NCI-H82 treated with DMSO at 0.1 percent for 48 hours (cell line): ENCODE data around the gene SOAT1.

Experiments used
- DNase-seq: peaks from one replicate; lab custom pipeline; 2025; ENCODE audit not compliant: unreplicated experiment; lab: John Stamatoyannopoulos, UW

SOAT1 gene

DNA sequence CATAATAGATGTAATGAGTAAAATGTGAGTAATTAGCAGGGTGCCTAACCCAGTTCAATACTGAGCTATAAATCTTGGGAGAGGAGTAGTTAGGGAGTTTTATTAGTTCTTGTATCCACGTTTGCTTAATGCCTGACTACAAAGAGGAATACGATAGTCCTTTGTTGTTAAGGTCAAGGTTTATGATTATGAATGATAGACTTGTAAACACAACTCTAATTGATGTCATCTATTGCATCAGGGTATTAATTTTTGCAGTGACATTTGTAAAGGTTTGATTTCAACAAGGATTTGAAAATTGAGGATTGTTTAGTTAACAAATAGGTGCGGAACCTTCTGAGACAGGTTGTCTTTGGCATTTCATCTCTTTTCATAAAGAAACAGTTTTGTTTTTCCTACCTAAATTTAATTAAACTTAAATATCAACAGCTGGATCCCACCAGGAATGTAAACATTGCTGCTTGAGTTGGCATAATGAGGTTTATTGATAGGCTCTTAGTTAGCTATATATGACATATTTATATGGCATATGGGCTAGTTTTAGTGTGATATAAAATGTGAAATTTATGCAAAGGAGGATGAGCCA is 9.7 kb downstream of the SOAT1 start:
- DNase-seq = no peak

GRCh38 chr1:179305450-179305849 is 11.9 kb downstream of the SOAT1 start:
- no peak for DNase-seq

DNA sequence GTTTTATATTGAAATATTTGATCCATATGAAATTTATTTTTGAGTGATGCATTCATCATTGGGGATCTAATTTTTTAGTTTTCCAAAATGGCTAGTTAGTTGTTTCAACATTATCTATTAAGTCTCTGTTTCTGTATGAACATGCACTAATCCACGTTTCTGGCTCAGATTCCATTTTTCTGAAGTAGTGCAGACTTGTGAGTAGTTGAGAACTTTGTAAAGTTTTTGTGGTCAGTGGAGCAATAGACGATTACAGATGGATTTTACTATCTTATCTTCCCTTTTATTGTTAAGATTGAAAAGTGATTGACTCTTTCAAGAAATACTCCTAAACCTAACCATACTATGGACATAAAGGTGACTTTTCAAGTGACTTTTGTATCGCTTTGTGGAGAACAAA is 16.7 kb downstream of the SOAT1 start:
- DNase-seq = no peak

DNA sequence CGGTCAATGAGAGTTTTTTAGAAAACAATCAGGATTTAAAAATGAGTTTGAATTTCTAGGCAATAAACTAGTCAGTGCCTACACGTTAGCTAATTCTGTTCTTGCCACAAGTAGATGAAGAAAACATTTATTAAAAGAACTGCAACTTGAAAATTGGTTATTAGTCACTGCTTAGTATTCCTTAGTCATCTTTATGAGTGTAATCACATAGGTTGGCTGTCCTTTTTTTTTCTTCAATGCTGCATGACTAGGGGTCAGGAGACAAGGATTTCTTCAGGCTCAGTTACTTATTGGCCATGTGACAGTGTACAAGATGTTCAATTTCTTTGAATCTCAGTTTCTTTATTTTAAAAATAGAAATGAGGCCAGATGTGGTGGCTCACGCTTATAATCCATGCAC is 17.1 kb downstream of the SOAT1 start:
- DNase-seq = no peak

DNA sequence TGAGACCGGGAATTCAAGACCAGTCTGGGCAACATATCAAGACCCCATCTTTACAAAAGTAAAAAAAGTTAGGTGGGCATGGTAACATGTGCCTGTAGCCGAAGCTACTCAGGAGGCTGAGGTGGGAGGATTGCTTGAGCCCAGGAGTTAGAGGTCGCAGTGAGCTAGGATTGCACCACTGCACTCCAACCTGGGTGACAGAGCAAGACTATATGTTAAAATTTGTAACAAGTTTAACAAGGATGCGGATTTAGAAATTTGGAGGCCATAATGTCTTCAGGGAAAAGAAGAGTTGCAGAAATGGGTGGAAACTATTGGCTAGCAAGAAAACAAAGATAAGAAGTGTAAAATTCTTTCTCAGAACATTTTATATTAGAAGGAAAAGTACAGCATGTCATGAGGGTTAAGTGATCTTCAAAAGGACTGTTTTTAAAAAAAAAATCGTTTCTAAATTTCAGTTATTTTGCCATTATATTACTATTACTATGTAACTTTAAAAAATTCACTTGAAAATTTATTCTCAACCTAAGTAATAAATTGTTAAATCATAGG is 17.6 kb downstream of the SOAT1 start:
- DNase-seq = no peak

GRCh38 chr1:179313004-179313403 is 19.4 kb downstream of the SOAT1 start:
- DNase-seq = no peak

- no peak for DNase-seq
Measured at GRCh38 chr1:179314928-179315327, 21.3 kb downstream of the SOAT1 start.

GRCh38 chr1:179318491-179318890 is 24.9 kb downstream of the SOAT1 start:
- DNase-seq = no peak

DNA sequence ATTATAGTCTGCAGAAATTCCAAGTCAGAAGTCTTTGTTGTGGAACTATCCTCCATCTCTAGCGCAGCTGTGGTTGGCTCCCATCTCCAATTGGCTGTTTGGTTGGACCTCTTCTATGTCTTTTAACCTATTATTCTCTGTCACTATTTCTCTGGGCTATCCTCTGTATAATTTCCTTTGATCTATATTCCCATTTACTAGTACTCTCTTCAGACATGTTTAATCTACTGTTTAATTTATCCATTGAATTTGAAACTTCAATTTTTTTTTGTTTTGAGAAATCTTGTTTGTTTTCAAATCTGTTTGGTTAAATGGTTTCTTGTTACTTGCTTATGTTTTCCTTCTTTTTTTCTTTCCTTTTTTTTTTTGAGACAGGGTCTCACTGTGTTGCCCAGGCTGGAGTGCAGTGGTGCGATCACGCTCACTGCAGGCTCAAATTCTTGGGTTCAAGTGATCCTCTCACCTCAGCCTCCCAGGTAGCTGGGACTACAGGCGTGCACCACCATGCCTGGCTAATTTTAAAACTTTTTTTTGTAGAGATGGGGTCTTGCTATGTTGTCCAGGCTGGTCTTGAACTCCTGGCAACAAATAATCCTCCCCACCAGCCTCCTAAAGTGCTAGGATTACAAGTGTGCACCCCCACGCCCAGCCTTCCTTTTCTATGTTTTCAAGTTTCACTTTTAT is 28.1 kb downstream of the SOAT1 start:
- no peak for DNase-seq

GRCh38 chr1:179322557-179322956 is 29.0 kb downstream of the SOAT1 start:
- DNase-seq = no peak

DNA sequence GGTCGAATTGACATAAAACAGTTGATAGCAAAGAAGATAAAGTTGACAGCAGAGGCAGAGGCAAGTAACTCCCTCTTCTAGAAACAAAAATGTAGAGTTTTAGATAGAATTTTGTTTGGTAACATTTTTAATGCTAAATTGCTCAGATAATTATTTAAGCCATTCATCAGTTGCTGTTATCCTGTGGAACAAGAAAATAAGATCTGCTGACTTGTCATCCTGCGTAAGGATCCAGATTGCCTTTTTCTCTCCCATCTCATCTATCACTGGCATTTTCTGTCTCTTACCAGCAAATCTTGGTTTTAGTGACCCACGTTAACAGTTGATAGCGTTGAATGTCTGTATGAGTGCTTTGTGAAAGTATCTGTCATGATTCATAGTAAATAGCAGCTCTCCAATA is 29.8 kb downstream of the SOAT1 start:
- no peak for DNase-seq

DNA sequence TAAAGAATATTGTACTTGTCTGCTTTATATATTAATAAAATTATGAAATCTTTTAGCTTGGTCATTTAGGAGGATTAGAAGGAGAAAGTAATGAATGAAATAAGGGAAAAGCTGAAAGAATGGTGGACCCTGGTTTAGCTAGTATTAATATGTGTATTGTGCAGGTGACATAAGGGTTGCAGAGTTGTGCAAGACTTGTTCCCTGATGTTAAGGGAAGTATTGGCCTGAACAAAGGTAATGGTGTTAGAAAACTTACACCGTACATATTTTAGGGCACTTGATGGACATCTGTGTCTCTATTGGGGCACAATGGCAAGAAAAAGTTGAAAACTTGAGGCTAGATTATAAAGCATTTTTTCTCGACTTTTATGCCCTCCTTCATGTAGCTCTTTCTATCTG is 32.2 kb downstream of the SOAT1 start:
- no peak for DNase-seq

- no peak for DNase-seq
Measured at GRCh38 chr1:179326746-179327145, 33.1 kb downstream of the SOAT1 start.

GRCh38 chr1:179327196-179327595 is 33.6 kb downstream of the SOAT1 start:
- no peak for DNase-seq

GRCh38 chr1:179327679-179328078 is 34.1 kb downstream of the SOAT1 start:
- no peak for DNase-seq

DNA sequence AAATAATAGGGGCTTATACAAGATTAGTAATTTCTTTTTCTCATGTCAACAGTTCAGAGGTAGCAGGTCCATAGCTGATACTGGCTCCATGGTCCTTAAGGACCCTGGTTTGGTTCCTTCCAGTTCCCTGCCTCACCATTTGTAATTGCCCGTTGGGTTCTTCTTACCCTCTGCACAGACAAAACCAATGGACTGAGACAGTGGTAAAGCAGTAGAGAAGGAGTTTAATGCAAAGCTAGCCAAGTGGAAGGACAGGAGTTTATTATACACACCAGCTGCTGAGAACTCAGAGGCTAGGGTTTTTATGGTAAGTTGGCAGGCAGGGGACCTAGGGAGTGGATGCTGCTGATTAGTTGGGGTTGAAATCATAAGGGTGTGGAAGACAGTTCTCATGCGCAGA is 36.3 kb downstream of the SOAT1 start:
- no peak for DNase-seq

GRCh38 chr1:179334440-179334839 is 40.8 kb downstream of the SOAT1 start:
- DNase-seq = no peak

DNA sequence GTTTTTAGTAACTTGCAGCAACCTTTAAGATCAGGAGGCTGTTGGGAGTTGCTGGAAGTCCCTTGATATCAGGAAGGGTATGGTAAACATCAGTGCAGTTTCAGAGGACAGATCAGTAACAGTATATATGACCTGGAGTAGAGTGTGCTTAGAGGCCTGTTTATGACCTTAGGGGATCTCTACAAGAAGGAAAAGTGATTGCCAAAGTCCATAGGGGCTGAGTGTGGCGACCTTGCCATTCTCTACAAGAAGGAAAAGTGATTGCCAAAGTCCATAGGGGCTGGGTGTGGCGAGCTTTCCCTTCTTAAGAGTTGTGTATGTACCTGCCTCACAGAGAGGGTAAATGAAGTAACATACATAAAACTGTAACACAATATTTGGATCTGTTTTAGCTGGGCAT is 43.7 kb downstream of the SOAT1 start:
- DNase-seq = no peak

GRCh38 chr1:179337942-179338560 is 44.5 kb downstream of the SOAT1 start:
- DNase-seq = no peak

DNA sequence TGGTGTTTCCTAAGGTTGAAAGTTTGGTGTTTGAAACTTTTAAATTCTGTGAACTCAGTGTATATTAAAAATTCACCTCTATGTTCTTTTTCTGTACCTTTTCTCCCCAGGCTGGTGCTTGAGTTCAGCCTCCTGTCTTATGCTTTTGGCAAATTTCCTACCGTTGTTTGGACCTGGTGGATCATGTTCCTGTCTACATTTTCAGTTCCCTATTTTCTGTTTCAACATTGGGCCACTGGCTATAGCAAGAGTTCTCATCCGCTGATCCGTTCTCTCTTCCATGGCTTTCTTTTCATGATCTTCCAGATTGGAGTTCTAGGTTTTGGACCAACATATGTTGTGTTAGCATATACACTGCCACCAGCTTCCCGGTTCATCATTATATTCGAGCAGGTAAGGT is 47.3 kb downstream of the SOAT1 start:
- DNase-seq = no peak

- no peak for DNase-seq
Measured at GRCh38 chr1:179341943-179342547, 48.4 kb downstream of the SOAT1 start.
